ENCODE results near the gene CORO1C.

- TF ChIP-seq CTCF (IDR thresholded peaks at IDR 0.05 in 4 of 5, conservative IDR thresholded peaks at IDR 0.05 in 1 of 5) (no peak), POLR2A (IDR thresholded peaks at IDR 0.05) (no peak)
These were observed 82.2 kb downstream of the CORO1C start for GRCh38 chr12:108649126-108649525.
